Right lobe of liver (tissue), 6 donors: ENCODE measurements around the gene CEP112. TPM values are rescaled to one million over a fixed set of nuclear protein-coding genes. Genes with fewer than 3 reads are reported as not detected.

Experiments
- ATAC-seq, 4 donors: fragments of 200-7000 bp; cut with Tn5 transposase; one replicate each; pipeline ENCODE4 v1.9.1; 2020; ENCODE audit warnings: mild to moderate bottlenecking in 4 of 4, moderate library complexity in 4 of 4
- DNase-seq, 3 donors: peaks; one replicate each; pipeline ENCODE4 v3.0.0-alpha.2; 2020
- H3K27ac ChIP-seq, 3 donors: fragments of 200-600 bp; one replicate each; pipeline ENCODE4 v1.8.0; 2022
- H3K27me3 ChIP-seq, 2 donors: fragments of 200-600 bp; one replicate each; pipeline ENCODE4 v1.8.0; 2022
- H3K36me3 ChIP-seq, 4 donors: fragments of 200-600 bp; sonication (generic) in 1 of 4; one replicate each; pipeline versions ENCODE4 v1.5.1 to v1.8.0; 2017 to 2022; ENCODE audit warnings: control low read depth in 1 of 4
- H3K4me1 ChIP-seq, 4 donors: fragments of 200-600 bp; sonication (generic) in 1 of 4; one replicate each; pipeline versions ENCODE4 v1.5.1 to v1.8.0; 2017 to 2022; ENCODE audit warnings: control low read depth in 1 of 4
- H3K4me3 ChIP-seq, 3 donors: fragments of 200-600 bp; one replicate each; pipeline ENCODE4 v1.8.0; 2022
- H3K9me3 ChIP-seq, 4 donors: fragments of 200-600 bp; sonication (generic) in 1 of 4; one replicate each; pipeline versions ENCODE4 v1.5.1 to v1.8.0; 2017 to 2022; ENCODE audit warnings: control low read depth in 1 of 4
- CTCF ChIP-seq, 4 donors: fragments of 200-600 bp in 3 of 4; fragments of 450-650 bp in 1 of 4; IDR thresholded peaks; one replicate each; pipeline versions ENCODE4 v1.5.1 to v1.8.0; 2016 to 2022; ENCODE audit warnings: antibody characterized with exemption in 4 of 4, mild to moderate bottlenecking in 2 of 4
- POLR2A ChIP-seq: fragments of 450-650 bp; IDR thresholded peaks from one replicate; pipeline ENCODE4 v1.6.1; 2017; ENCODE audit warnings: antibody characterized with exemption, mild to moderate bottlenecking
- WGBS: methylation state at CpG from one replicate; pipeline ENCODE4 v1.1.6; 2018; ENCODE audit warnings: low coverage, low lambda C conversion rate; ENCODE audit not compliant: insufficient coverage; ENCODE audit errors: missing lambda C conversion rate; 5-methylcytosine and 5-hydroxymethylcytosine counted together
- intact Hi-C, 2 donors: fragments of 100-400 bp; cut with DNase I; formaldehyde crosslinking; loops; one replicate each; pipeline versions ENCODE4 v1.11.2 to v1.14.1; 2022
- total RNA-seq, 6 experiments: library from RNA; depleted of rRNA in 2 of 6; stranded (reverse); fragments of >200 nt in 2 of 6; fragmentation: NEBNext Ultra II Directional in 3 of 6; extraction: Animal tissue kit (Norgen Biotek cat#: 25700) in 3 of 6; gene quantifications; one replicate each; pipeline versions ENCODE4 v1.1.0 to v1.2.4, GENCODE V29; 2016 to 2023
- donor health status: DM: no; HTN: yes; CAD: no.
- donor health status: DM: no; HTN: no; CAD: no.
- donor health status: DM: no; HTN: no; CAD: no.
- donor health status: DM: no; HTN: yes; CAD: no.
- donor health status: DM: no; HTN: yes; CAD: no.

CEP112 gene
- total RNA-seq, 6 experiments from 2014 or later, result 2.2 to 4.6 (median 3.9) TPM

GRCh38 chr17:65931246-65932149, 260.4 kb downstream of the CEP112 start:
- ATAC-seq (no peak), DNase-seq (no peak)
- no peak for TF ChIP-seq CTCF (IDR thresholded peaks at IDR 0.05)
- TF ChIP-seq POLR2A, result no peak
- Histone ChIP-seq H3K4me1 (no peaks in the 10 kb centered on the region), H3K27me3 (no peaks in the 10 kb centered on the region), H3K4me3 (no peak overlapping the region), H3K36me3 (no peaks in the 10 kb centered on the region), H3K27ac (no peak overlapping the region), H3K9me3 (no peaks in the 10 kb centered on the region)
- intact Hi-C loops, result no loop called here
- 90% methylated on average over 2 of the region's 3 CpGs for WGBS

GRCh38 chr17:65930140-65930730, 261.7 kb downstream of the CEP112 start:
- no peak overlapping the region for H3K27ac ChIP-seq
- no peaks in the 10 kb centered on the region for H3K4me1 ChIP-seq
- DNase-seq, result no peak
- H3K27me3 ChIP-seq, result no peaks in the 10 kb centered on the region
- no peaks in the 10 kb centered on the region for H3K9me3 ChIP-seq
- H3K4me3 ChIP-seq, result no peak overlapping the region
- TF ChIP-seq CTCF (IDR thresholded peaks at IDR 0.05) (no peak), POLR2A (no peak)
- no peak for ATAC-seq
- no peaks in the 10 kb centered on the region for H3K36me3 ChIP-seq
- intact Hi-C loops, result no loop called here
- WGBS, result 67% methylated on average over 2 of the region's 2 CpGs

- H3K9me3 ChIP-seq, result no peaks in the 10 kb centered on the region
- H3K27me3 ChIP-seq, result no peaks in the 10 kb centered on the region
- WGBS, result 90% methylated on average over 3 of the region's 5 CpGs
- no peak overlapping the region for H3K27ac ChIP-seq
- intact Hi-C loops, result no loop called here
- ATAC-seq, result no peak
- no peaks in the 10 kb centered on the region for H3K4me1 ChIP-seq
- H3K4me3 ChIP-seq, result no peak overlapping the region
- DNase-seq, result no peak
- TF ChIP-seq CTCF (IDR thresholded peaks at IDR 0.05) (no peak), POLR2A (no peak)
- H3K36me3 ChIP-seq, result no peaks in the 10 kb centered on the region
Measured at GRCh38 chr17:65926599-65926998, 265.3 kb downstream of the CEP112 start.

DNA sequence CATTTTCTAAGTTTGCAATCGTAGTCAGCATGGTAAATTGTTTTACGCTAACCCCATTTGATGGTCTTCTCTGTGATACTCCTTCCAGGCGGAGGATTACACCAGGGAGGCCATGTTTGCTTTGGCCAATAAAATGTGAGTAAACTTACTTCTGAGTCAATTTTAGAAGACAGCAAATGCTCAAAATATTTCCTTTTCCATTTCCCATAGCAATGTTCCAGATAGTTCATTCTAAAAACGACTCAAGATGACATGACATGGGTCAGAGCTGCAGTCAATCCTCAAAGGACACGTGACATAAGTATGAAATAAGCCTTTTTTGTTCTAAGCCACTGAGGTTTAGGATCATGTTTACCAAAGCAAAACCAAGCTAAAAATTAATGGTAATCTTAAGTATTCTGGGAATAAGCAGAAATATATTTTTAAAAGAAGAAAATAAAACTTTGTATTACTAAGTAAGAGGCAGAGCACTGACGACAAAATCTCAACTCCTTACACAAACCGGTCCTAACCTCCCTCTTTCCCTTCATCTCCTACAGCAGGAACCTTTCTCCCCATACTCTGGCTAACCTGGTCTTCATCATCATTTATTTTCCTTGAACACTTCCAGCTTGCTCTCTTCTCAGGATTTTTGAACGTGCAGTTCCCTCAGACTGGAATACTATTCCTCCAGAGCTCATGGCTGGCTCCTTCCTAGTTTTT, 266.2 kb downstream of the CEP112 start:
- ATAC-seq, result no peak
- TF ChIP-seq POLR2A (no peak), CTCF (IDR thresholded peaks at IDR 0.05) (no peak)
- Histone ChIP-seq H3K9me3 (no peaks in the 10 kb centered on the region), H3K27ac (no peak overlapping the region), H3K4me1 (no peaks in the 10 kb centered on the region), H3K4me3 (no peak overlapping the region), H3K36me3 (no peaks in the 10 kb centered on the region), H3K27me3 (no peaks in the 10 kb centered on the region)
- 79% methylated on average over 8 of the region's 8 CpGs for WGBS
- DNase-seq, result no peak
- intact Hi-C loops, result no loop called here
